Colonic mucosa (tissue), 4 donors: ENCODE data around the gene VIPAS39. TPM values are rescaled to one million over a fixed set of nuclear protein-coding genes. Genes with fewer than 3 reads are reported as not detected.
A peak's percentile ranks its signal among the peaks of the same experiment; 100 is the strongest.

ENCODE experiments used
- DNase-seq: peaks from one replicate; pipeline ENCODE4 v3.0.0-alpha.2; 2020
- H3K27ac ChIP-seq: fragments of 200-600 bp; one replicate; pipeline ENCODE4 v1.8.0; 2021
- H3K27me3 ChIP-seq: fragments of 200-600 bp; one replicate; pipeline ENCODE4 v1.8.0; 2021
- H3K36me3 ChIP-seq: fragments of 200-600 bp; one replicate; pipeline ENCODE4 v1.8.0; 2021
- H3K4me1 ChIP-seq: fragments of 200-600 bp; one replicate; pipeline ENCODE4 v1.8.0; 2021; ENCODE audit warnings: mild to moderate bottlenecking
- H3K4me3 ChIP-seq: fragments of 200-600 bp; one replicate; pipeline ENCODE4 v1.8.0; 2021
- H3K9ac ChIP-seq, 2 donors: one replicate each; pipeline ENCODE4 v1.7.0; 2013; ENCODE audit warnings: control low read depth in 2 of 2, low read depth in 2 of 2, low read length in 2 of 2
- H3K9me3 ChIP-seq: fragments of 200-600 bp; one replicate; pipeline ENCODE4 v1.8.0; 2021
- CTCF ChIP-seq: fragments of 200-600 bp; IDR thresholded peaks from one replicate; pipeline ENCODE4 v1.8.0; 2022; ENCODE audit warnings: antibody characterized with exemption, mild to moderate bottlenecking
- intact Hi-C: fragments of 100-400 bp; cut with DNase I; formaldehyde crosslinking; loops from one replicate; pipeline ENCODE4 v1.14.1; 2022
- total RNA-seq, 2 donors: library from RNA; stranded (reverse); fragmentation: NEBNext Ultra II Directional in 1 of 2; extraction: Animal tissue kit (Norgen Biotek cat#: 25700) in 1 of 2; gene quantifications; one replicate each; pipeline ENCODE4 v1.2.1, GENCODE V29; 2021
- donor health status: healthy.
- donor health status: DM: no; HTN: no; CAD: no.
- donor health status: DM: no; HTN: no; CAD: no.

VIPAS39 gene
- total RNA-seq, 2 donors from 2014 or later: 16.3 to 17.5 TPM

DNA sequence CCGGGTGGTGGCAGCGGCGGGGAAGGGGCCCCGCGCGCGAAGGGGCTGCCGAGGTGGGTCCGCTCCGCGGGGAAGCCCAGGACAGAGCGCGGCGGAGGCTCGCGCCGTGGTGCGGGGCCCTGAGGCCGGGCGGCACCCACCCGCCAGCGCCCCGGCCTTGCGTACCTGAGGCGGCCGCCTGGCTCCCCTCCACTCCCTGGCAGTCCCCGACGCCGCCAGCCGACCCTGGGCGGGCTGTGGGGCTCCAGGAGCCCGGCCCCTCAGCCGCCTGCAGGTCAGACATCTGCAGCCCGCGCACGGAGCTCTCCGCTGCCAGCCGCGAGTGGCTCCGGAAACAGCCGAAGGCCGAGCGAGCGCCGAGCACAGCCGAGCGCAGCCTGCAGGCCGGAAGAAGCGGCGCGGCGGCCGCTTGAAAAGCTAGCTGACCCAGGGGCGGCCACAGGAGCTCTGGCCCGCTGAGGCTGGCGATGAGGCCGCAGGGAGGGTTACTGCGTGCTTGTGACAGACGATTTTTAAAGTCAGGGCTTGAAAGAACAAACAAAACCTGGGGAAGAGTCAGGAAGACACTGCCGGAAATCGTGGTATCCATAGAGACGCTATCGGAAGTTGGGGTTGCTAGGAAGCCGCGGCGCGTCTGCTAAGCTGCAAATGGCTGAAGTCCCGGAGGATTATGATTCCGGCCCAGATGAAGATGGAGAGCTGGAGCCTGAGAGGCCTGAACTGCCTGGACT is 80.5 kb downstream of the VIPAS39 start, which contains the start of the genes SAMD15 and TMED8:
Gene SAMD15 (plus strand): TSS at position 609 of the 731 bp plus-strand sequence. CDS start 40 bp downstream, at position 649.
Gene TMED8 (minus strand): TSS at position 324 of the 731 bp plus-strand sequence. CDS start 41 bp downstream, at position 283.
- H3K4me1 ChIP-seq: peaks cover 12% of the 10 kb centered on the region
- intact Hi-C loops: no loop called here

More for the DNA sequence above, 80.5 kb downstream of the VIPAS39 start, which contains the start of the genes SAMD15 and TMED8:
- H3K9ac ChIP-seq: peak within 1 kb of the TSS; percentile 82 to 87
- peak; percentile 14 for TF ChIP-seq CTCF
- H3K36me3 ChIP-seq: no peaks in the 10 kb centered on the region
- peak; percentile 84 for DNase-seq
- peak within 1 kb of the TSS; percentile 83 for H3K27ac ChIP-seq
- peak within 1 kb of the TSS; percentile 97 for H3K4me3 ChIP-seq
- no peaks in the 10 kb centered on the region for H3K27me3 ChIP-seq
- H3K9me3 ChIP-seq: no peaks in the 10 kb centered on the region

Other genes with a start within 250 kb of the VIPAS39 start
- gene NGB, start 186.4 kb downstream of the VIPAS39 start, total RNA-seq: 1 to 10 TPM in 1 of 2 donors, not detected in 1; 1.5 TPM
- gene POMT2, start 136.7 kb downstream of the VIPAS39 start, total RNA-seq: 10 to 100 TPM; 13.0 to 37.7 TPM
- 10 to 100 TPM; 31.2 to 33.6 TPM for gene GSTZ1, start 136.6 kb downstream of the VIPAS39 start, total RNA-seq
- gene TMED8, start 80.5 kb downstream of the VIPAS39 start, total RNA-seq: 1 to 10 TPM; 8.6 to 9.4 TPM
- under 1 TPM in 1 of 2 donors, not detected in 1; 0.72 TPM for gene SAMD15, start 80.2 kb downstream of the VIPAS39 start, total RNA-seq
- under 1 TPM; 0.35 to 0.82 TPM for gene NOXRED1, start 34.1 kb downstream of the VIPAS39 start, total RNA-seq
- 100 to 1,000 TPM; 112 to 316 TPM for gene AHSA1, start 492 bp upstream of the VIPAS39 start, total RNA-seq
- gene ISM2, start 41.2 kb upstream of the VIPAS39 start, total RNA-seq: 1 to 10 TPM in 1 of 2 donors, not detected in 1; 1.2 TPM
- gene SPTLC2, start 159.0 kb upstream of the VIPAS39 start, total RNA-seq: 10 to 100 TPM; 68.3 to 70.1 TPM